GM21528 (cell line): ENCODE data around the gene ANTXR2.

Source experiments
- ATAC-seq: cut with Tn5 transposase; IDR thresholded peaks from one replicate; pipeline ENCODE4 v1.9.1; 2021; ENCODE audit warnings: mild to moderate bottlenecking, moderate library complexity; ENCODE audit not compliant: unreplicated experiment, low FRiP score

The ANTXR2 gene

GRCh38 chr4:80070880-80071603 lies 2.0 kb downstream of the ANTXR2 start:
- no peak for ATAC-seq

- ATAC-seq, result peak; percentile 26
Measured at GRCh38 chr4:80069837-80070731, 2.9 kb downstream of the ANTXR2 start.

GRCh38 chr4:80069108-80069836 lies 3.8 kb downstream of the ANTXR2 start:
- ATAC-seq, result no peak

- no peak for ATAC-seq
Measured at GRCh38 chr4:80065601-80066000, 7.4 kb downstream of the ANTXR2 start.

- no peak for ATAC-seq
Measured at GRCh38 chr4:80062527-80062926, 10.5 kb downstream of the ANTXR2 start.

- ATAC-seq, result no peak
Measured at GRCh38 chr4:80060804-80061203, 12.2 kb downstream of the ANTXR2 start.

GRCh38 chr4:80058740-80059139 lies 14.3 kb downstream of the ANTXR2 start:
- ATAC-seq, result peak; percentile 99

- no peak for ATAC-seq
Measured at GRCh38 chr4:80054375-80054774, 18.7 kb downstream of the ANTXR2 start.

GRCh38 chr4:80053140-80053910 lies 19.7 kb downstream of the ANTXR2 start:
- ATAC-seq, result no peak

GRCh38 chr4:80049813-80050534 lies 23.1 kb downstream of the ANTXR2 start:
- ATAC-seq, result no peak

GRCh38 chr4:80049402-80049801 lies 23.6 kb downstream of the ANTXR2 start:
- ATAC-seq, result no peak

- no peak for ATAC-seq
Measured at GRCh38 chr4:80045786-80046185, 27.2 kb downstream of the ANTXR2 start.

GRCh38 chr4:80043541-80043940 lies 29.5 kb downstream of the ANTXR2 start:
- ATAC-seq, result no peak

GRCh38 chr4:80042821-80043220 lies 30.2 kb downstream of the ANTXR2 start:
- no peak for ATAC-seq

GRCh38 chr4:80037864-80038263 lies 35.2 kb downstream of the ANTXR2 start:
- ATAC-seq, result no peak

- ATAC-seq, result no peak
Measured at GRCh38 chr4:80036949-80037685, 35.9 kb downstream of the ANTXR2 start.

- no peak for ATAC-seq
Measured at GRCh38 chr4:80036306-80036705, 36.7 kb downstream of the ANTXR2 start.

- no peak for ATAC-seq
Measured at GRCh38 chr4:80035336-80035735, 37.7 kb downstream of the ANTXR2 start.

GRCh38 chr4:80033581-80033980 lies 39.4 kb downstream of the ANTXR2 start:
- no peak for ATAC-seq
